Stimulated activated CD4-positive, alpha-beta T cell treated with anti-CD3 and anti-CD28 coated beads, Interleukin-4, amount 100 ng/mL, for 4 hours (primary cell): ENCODE data around the gene CNOT6.
"Not testable (repeated sequence)": the region's sequence is repeated elsewhere in the genome, so short reads cannot be mapped to it uniquely, and the experiment has no call there.

Source experiments
- DNase-seq, 2 experiments: peaks; one replicate each; pipeline ENCODE4 v3.0.0-alpha.2; 2020

CNOT6 gene

DNA sequence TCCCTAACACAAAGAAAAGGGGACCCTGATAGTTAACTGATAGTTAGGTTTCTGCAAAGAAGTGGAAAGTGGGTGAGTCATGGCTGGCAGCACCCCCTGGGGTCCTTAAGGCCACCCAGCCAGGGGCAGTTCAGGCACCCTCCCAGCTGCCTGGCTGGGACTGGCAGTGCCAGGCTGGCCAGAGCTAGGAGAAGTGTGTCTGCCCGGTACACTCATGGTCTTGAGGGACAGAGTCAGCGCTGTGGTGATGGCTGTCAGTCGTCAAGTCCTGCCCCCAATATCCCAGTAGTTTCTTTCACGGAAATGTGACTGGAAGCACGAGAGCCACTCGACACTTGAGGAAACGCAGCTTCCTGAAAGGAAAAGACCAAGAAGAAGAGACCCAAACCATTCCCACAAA is 22.3 kb upstream of the CNOT6 start:
- no peak for DNase-seq

DNA sequence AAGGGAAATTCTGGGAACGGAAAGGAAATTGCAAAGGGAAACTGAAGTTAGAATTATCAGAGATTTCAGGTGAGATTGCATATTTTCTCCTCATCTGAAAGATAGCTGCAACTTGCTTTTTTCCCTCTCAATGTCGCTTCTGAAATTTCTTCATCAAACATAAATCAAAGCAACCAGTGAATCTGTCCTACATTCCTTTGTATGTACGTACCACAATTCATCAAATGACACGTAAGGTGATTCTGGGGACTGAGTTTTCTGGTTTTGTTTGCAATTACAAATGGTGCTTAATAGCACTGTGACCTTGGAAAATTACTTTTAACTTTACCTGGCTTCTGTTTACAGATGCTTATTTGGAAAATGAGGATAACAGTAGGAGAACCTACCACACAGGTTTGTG is 21.9 kb upstream of the CNOT6 start:
- no peak for DNase-seq

DNA sequence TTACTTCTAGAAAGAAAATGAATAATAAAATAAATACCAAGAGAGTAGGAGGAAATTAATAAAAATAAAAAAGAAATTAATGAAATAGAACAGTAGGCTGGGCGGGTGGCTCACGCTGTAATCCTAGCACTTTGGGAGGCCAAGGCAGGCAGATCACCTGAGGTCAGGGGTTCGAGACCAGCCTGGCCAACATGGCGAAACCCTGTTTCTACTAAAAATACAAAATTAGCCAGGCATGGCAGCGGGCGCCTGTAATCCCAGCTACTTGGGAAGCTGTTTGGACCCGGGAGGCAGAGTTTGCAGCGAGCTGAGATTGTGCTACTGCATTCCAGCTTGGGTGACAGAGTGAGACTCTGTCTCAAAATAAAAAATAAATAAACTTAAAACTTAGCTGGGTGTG is 20.8 kb upstream of the CNOT6 start:
- DNase-seq, result not testable (repeated sequence)

DNA sequence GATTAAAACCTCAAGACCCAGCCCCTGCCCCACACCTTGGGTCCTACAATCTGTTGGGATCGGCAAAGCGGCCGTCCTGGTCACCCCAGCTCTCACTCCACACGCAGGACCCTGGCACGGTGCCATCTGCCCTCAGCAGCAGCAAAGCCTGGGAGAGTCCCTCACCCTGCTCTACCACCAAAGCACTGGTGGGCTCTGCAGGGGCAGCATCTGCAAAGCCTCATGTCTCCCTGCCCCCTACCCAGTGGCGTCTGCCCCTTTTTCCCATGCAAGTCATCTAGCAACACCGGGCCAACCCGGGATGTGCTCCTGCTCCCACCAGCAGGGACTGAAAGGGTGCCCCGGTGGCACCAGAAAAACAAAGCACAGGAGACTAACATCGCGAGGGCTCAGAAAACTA is 19.6 kb upstream of the CNOT6 start:
- no peak for DNase-seq

DNA sequence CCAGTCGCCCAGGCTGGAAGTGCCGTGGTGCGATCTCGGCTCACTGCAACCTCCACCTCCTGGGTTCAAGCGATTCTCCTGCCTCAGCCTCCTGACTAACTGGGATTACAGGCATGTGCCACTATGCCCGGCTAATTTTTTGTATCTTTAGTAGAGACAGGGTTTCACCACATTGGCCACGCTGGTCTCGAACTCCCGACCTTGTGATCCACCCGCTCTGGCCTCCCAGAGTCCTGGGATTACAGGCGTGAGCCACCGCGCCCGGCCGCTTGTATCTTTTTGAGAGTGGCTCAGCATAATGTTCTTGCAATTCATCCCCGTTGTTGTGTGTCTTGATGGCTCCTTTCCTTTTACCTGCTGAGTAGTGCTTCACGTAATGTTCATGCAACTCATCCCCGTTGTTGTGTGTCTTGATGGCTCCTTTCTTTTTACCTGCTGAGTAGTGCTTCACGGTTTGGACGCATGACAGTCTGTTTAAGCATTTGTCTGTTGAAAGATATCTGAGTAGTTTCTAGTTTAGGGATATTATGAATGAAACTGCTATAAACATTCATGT is 18.1 kb upstream of the CNOT6 start:
- DNase-seq, result not testable (repeated sequence)

DNA sequence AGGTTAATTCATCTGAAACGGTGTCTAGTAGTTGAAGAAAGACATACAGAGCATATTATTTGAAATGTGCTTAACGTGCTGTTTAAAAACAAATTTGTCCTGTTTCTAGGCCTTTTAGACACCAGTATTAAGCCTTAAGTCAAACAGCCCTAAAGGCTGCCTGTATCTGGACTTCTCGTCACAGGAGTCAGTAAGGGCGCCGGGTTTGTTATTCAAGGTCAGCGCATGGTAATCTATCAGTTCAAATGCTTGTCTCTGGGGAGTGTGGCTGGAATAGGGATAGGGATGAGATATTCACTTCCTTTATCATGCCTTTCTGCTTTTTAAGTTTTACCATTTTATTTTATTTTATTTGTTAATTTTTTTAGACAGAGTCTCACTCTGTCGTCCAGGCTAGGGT is 9.4 kb upstream of the CNOT6 start:
- no peak for DNase-seq

DNA sequence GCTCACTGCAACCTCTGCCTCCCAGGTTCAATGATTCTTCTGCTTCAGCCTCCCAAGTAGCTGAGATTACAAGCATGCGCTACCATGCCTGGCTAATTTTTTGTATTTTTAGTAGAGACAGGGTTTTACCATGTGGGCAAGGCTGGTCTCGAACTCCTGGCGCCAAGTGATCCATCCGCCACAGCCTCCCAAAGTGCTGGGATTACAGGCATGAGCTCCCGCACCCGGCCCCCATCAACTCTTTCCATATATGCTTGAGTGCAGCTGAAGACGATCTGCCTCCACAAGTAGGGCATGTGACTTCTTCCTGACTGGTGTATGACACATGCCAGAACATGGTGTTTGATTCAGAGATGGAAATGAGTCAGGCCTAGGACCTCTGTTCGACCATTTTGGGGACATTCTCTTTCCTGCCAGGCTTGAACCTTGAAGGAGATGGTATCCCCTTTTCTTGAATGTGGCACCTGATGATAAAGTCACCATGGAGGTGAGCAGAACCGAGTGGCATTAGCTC is 7.5 kb upstream of the CNOT6 start:
- no peak for DNase-seq

DNA sequence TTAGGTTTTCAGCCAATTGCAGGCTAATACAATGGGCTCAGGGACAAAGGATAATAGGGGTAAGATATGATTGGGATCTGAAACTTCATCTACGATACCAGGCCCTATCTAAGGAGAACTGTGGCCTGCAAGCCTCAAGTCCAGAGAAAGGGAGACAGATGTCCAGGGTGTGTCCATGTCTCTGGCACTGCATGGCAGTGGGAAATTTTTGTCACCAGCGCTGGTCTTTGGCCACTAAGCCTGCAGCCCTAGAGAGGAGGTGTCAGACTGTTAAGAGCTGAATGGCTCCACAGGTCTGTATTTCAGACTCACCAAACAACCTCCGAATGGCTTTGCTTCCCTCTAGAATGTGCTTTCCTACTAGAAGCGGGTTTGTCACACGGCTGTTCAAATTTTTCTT is 6.6 kb upstream of the CNOT6 start:
- DNase-seq, result no peak

DNA sequence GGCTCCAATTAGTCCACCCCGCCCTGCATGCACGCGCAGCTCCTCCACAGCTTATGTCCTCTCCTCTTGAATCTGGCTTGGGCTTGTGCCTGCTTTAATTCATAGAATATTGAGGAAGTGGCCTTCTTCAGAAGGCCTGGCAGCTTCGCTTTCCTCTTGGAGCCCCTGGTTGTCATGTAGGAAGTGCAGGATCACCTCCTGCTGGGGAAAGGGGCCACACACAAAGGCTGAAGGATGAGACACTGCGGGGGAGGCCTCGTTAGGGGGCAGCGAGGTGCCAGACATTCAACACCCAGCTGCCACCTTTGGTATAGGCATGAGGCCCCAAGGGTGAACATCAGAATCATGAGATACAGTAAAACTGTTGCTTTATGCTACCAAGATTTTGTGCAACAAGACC is 2.7 kb upstream of the CNOT6 start:
- DNase-seq, result no peak

DNA sequence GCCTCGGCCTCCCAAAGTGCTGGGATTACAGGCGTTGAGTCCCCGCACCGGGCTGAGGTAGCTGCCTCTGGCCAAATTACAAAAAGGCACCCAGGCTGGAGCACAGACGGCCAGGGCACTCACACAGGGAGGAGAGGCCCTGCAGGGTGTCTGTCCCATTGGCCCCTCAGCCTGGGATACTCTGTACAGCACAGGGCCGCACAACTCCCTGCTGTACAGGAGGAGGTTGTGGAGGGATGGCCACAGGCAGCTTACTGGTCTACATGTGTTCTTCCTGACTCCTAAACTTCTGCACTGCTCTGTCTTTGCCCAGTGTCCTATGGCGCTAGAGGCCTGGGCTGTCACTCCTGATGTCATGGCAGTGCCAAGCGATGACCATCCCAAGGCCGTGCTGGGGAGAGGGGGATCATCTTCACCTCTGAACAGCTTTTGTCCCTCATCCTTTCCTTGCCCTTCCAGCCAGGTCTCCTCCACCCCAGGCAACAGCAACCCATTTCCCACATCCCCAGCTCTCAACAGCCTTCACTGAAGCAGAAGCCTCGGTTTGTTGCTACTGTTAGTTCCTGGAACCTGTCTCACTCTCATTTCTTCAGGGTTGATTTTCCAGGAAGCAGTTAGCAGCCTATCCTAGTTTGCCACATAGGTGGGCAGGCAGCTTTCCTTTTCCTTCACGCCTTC is 1.8 kb upstream of the CNOT6 start:
- DNase-seq, result no peak

DNA sequence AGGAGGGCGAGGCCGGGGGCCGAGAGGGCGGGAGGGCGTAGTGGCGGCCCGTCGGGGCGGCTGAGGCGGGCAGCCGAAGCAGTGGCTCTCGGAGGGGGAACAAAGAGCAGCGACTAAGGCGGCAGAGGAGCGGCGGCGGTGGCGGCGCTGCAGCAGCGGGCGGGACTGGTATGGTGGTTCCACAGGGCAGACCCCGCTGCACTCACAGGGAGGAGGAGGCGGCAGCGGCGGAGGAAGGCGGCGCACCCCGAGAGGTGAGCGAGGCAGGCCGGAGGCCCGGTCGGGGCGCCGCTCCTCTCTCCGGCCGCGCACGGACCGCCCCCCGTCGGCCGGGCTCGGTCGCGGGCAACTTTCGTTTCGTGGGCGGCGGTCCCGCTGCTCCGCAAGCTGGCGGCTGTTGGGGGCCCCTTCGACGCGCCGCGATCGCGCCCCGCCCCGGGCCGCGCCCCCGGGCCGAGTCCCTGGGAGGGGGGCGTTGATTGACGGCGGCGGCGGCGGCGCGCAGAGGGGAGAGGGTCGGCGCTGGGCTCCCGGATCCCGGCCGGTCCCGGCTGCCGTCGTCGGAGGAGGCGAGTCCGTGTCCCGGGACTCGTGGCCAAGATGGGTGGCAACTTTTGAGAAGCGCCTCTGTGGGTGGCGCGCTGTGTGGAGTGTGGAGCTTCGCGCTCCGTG is 467 bp downstream of the CNOT6 start:
- peak; percentile 30 to 44 for DNase-seq

DNA sequence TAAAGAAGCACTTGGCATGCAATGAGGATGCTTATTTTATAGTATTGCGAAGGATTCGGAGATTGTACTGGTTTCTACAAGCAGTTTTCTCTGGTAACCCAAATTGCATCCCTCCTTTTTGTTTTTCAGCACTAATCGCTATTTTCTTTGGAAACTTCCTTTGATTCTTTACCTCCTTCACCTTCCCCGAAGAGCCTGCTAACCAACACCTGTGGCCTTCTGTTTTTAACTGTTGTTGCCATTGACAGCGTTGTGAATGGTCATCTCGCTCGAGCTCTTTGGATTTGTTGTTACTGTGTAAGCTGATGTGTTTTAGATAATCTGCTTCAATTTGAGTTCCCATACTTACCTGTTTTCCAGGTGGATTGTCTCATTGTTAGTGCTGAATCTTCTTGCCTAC is 1.1 kb downstream of the CNOT6 start:
- DNase-seq, result no peak

DNA sequence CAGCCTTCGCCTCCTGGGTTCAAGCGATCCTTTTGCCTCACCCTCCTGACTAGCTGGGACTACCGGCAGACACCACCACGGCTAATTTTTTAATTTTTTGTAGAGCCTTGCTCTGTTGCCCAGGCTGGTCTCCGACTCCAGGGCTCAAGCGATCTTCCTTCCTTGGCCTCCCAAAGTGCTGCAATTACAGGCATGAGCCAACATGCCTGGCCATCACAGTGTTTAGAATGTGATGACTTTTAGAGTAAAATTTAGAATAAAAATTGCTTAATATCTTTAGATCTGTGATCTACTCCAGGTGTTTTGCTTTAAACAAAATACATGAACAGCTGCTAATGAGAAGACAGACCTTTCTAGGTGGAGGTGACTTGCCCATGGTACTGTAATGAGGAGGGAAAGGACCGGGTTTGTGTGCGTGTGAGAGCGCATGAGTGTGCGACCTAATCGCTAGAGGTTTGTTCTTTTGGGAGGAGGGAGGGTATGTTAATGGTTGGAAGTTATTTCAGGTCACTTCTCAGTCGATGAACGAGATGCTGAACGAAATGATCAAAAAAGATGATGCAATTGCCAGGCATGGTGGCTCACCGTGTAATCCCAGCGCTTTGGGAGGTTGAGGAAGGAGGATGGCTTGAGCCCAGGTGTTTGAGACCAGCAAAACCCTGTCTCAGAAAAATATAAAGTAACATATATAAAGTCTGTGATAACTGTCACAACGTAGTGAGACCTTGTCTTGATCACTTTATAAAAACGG is 2.0 kb downstream of the CNOT6 start:
- DNase-seq, result no peak

DNA sequence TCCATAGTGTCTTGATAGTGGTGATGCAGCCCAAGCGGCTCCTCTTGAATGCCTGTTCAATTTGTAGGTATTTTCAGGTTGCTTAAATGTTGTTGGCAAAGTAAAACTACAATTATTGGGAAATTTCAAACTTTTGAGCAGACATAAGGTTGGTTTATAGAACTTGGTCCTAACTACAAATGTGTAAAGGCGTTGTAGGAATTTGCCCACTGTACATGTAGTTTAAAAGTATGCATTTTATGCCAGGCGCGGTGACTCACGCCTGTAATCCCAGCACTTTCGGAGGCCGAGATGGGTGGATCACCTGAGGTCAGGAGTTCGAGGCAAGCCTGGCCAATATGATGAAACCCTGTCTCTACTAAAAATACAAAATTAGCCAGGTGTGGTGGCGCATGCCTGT is 2.6 kb downstream of the CNOT6 start:
- not testable (repeated sequence) for DNase-seq

DNA sequence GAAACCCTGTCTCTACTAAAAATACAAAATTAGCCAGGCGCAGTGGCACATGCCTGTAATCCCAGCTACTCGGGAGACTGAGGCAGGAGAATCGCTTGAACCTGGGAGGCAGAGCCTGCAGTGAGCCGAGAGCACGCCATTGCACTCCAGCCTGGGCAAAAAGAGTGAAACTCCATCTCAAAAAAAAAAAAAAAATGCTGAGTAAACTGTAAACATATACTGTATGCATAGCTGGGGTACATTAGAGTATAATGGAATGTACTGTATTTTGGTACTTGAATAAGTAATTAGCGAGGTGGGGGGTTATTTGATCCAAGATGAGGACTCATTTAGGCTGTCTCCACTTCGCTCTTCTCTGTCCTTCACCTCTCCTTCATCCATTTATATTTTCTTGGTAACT is 3.7 kb downstream of the CNOT6 start:
- DNase-seq, result not testable (repeated sequence)

DNA sequence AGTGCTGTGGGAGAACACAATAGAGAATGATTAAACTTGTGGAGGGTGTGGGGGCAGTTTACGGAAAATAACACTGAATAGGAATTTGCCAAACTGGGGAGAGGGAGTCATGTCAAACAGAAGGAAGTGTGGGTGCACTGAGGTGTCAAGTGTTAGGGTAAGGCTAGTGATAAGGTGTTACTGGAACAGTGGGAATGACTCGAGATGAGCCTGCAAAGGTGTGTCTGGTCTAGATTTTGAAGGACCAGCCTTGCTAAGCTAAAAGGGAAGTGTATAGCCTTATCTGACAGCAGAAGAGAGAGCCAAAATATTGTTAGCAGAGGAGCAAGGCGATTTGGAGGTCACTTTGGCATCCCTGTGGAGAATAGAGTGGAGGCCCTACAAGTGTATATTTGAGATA is 4.2 kb downstream of the CNOT6 start:
- DNase-seq, result no peak

DNA sequence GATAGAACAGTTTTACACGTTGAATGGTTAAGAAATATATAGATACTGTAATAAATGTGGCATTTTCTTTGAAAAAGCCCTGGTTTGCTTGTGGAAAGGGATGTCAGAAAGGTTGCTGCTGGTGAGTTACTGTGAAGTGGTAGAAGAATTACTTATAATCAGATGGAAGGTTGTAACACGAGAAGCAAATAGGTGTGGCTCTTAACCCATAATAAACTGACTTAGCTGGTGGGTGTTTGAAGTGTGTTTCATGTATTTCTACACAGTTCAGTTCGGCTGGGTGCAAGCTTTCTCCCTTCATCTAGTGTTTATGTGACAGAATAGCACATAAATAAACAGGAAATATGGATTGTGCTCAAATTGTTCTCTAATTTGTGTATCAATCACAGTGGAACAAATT is 5.5 kb downstream of the CNOT6 start:
- no peak for DNase-seq

DNA sequence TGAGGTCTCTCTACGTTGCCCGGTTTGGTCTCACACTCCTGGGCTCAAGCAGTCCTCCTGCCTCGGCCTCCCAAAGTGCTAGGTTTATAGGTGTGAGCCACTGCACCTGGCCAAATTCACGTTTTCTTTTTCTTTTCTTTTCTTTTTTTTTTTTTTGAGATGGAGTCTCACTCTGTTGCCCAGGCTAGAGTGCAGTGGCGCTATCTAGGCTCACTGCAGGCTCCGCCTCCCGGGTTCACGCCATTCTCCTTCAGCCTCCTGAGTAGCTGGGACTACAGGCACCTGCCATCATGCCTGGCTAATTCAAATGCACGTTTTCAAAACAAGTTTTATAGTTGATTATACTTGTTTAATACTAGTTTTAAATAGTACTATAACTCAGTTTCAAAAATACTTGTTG is 6.1 kb downstream of the CNOT6 start:
- not testable (repeated sequence) for DNase-seq

DNA sequence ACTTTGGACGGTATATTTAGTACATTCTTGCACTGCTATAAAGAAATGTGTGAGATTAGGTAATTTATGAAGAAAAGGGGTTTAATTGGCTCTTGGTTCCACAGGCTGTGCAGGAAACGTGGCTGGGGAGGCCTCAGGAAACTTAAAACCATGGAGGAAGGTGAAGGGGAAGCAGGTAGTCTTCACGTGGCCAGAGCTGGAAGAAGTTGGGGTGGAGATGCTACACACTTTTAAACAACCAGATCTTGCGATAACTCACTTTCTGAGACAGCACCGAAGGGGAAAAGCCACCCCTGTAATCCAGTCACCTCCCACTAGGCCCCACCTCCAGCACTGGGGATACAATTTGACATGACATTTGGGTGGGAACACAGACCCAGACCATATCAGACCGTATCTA is 13.5 kb downstream of the CNOT6 start:
- no peak for DNase-seq

DNA sequence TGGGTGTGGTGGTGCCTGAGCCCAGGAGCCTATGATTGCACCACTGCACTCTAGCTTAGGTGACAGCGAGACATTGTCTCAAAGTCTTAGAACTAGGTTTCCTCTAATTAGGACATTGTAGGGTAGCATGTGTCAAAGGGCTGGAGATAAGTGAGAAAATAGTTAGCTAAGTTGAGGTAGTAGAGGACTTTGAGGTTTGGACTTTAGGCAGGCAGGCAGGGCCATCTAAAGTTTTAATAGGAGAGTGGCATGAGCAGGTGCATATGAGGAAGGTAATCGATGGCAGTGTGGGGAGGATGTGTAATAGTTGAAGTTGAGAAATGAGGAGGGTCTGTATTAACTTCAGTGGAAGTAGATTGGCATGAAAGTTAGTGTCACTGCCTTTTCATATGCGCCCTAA is 21.1 kb downstream of the CNOT6 start:
- no peak for DNase-seq

DNA sequence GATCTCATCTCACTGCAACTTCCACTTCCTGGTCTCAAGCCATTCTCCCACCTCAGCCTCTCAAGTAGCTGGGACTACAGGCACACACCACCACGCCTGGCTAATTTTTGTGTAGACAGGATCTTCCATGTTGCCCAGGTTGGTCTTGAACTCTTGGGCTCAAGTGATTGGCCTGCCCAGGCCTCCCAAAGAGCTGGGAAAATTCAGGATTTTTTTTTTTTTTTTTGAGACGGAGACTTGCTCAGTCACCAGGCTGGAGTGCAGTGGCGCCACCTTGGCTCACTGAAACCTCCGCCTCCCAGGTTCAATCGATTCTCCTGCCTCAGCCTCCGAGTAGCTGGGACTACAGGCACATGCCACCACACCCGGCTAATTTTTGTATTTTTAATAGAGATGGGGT is 21.8 kb downstream of the CNOT6 start:
- not testable (repeated sequence) for DNase-seq

DNA sequence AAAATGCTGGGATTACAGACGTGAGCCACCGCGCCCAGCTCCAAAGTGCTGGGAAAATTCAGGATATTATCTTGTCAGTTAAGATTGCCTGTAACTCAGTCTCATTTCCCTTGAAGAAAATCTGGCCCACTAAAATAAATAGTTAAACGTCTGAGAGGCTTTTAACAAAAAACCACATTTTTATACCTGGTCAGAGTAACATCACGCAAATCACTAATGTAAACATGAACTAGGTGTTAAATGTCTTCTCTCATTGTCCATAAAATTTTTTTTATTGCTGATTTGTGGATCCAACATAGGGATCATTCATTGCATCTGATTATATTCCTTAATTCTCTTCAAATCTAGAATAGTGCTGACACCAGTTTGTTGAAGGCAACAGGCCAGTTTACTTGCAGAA is 22.3 kb downstream of the CNOT6 start:
- no peak for DNase-seq

DNA sequence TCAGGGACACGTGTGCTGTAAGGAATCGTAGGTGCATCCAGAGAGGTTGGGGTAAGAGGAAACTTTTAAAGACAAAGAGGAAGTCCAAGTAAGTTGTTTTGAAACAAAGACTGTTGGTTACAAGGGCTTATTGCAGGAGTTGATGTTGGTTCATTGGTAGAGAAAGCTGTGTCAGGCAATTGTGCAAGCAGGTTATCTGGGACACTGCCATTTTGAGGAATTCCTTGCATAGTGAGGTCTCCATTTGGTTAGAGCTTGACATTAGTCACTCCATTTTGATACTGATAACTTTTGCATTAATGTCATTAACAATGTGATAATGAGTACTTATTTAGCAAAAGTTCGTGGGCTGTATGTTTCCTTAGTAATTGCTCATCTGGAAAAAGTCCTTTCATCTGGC is 24.9 kb downstream of the CNOT6 start:
- DNase-seq, result no peak

DNA sequence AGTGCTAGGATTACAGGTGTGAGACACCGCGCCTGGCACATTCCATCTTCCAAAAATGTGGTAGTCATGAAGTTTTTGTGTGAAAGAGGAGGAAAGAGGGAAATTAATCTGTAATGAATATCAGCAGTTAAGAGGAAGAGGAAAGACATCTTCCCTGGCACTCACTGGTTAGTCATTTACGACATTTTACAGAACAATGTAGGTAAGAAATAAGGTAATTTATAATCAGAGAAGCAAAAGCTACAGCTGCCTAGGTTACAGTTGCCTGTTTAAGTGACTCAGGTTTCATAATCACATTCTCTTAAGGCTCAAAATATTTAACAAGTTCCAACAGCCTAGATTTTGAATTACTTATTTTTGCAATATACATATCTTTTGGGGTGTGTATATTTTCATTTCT is 26.9 kb downstream of the CNOT6 start:
- no peak for DNase-seq
